Spleen (tissue), 11 donors: Measurements from ENCODE around the gene SLC6A18. TPM values are rescaled to one million over a fixed set of nuclear protein-coding genes. Genes with fewer than 3 reads are reported as not detected.
"Not testable (repeated sequence)": the region's sequence is repeated elsewhere in the genome, so short reads cannot be mapped to it uniquely, and the experiment has no call there.

Experiments
- DNase-seq: peaks from one replicate; pipeline ENCODE4 v3.0.0-alpha.2; 2020
- H3K27ac ChIP-seq, 8 donors: fragments of 200-600 bp; sonication (generic) in 7 of 8; 1 replicate in 4 of 8; 2 replicates in 4 of 8; pipeline versions ENCODE4 v1.5.0 to v1.8.0; 2016 to 2021; ENCODE audit warnings: inconsistent platforms in 4 of 8, mild to moderate bottlenecking in 4 of 8, moderate library complexity in 1 of 8
- H3K27me3 ChIP-seq, 7 donors: fragments of 200-600 bp; sonication (generic) in 6 of 7; replicated peaks in 1 of 7; 1 replicate in 4 of 7; 2 replicates in 3 of 7; pipeline versions ENCODE4 v1.5.0 to v1.8.0; 2016 to 2021; ENCODE audit warnings: inconsistent platforms in 3 of 7, mild to moderate bottlenecking in 1 of 7
- H3K36me3 ChIP-seq, 6 donors: fragments of 200-600 bp; sonication (generic) in 5 of 6; 1 replicate in 4 of 6; 2 replicates in 2 of 6; pipeline versions ENCODE4 v1.5.0 to v1.8.0; 2016 to 2021; ENCODE audit warnings: inconsistent platforms in 2 of 6
- H3K4me1 ChIP-seq, 6 donors: fragments of 200-600 bp; sonication (generic) in 5 of 6; 1 replicate in 3 of 6; 2 replicates in 3 of 6; pipeline versions ENCODE4 v1.5.0 to v1.8.0; 2016 to 2021; ENCODE audit warnings: inconsistent platforms in 3 of 6
- H3K4me3 ChIP-seq, 8 donors: fragments of 200-600 bp; sonication (generic) in 7 of 8; 1 replicate in 4 of 8; 2 replicates in 4 of 8; pipeline versions ENCODE4 v1.5.0 to v1.8.0; 2016 to 2021; ENCODE audit warnings: inconsistent platforms in 4 of 8, mild to moderate bottlenecking in 4 of 8, moderate library complexity in 2 of 8
- H3K9me3 ChIP-seq, 8 donors: fragments of 200-600 bp; sonication (generic) in 7 of 8; 1 replicate in 4 of 8; 2 replicates in 4 of 8; pipeline versions ENCODE4 v1.5.0 to v1.8.0; 2016 to 2021; ENCODE audit warnings: inconsistent platforms in 4 of 8
- POLR2A ChIP-seq, 3 donors: fragments of 450-650 bp; IDR thresholded peaks; one replicate each; pipeline ENCODE4 v1.5.1; 2017; ENCODE audit warnings: antibody characterized with exemption in 3 of 3, mild to moderate bottlenecking in 1 of 3
- POLR2AphosphoS5 ChIP-seq, 3 donors: sonication (generic); formaldehyde crosslinking; IDR thresholded peaks; one replicate each; pipeline ENCODE4 v1.5.1; 2017; ENCODE audit warnings: antibody characterized with exemption in 3 of 3
- WGBS, 5 donors: extraction: QIAGEN DNeasy Blood & Tissue Kit in 3 of 5; methylation state at CpG; one replicate each; pipeline versions ENCODE4 v1.1.5 to v1.1.7; 2013 to 2018; 5-methylcytosine and 5-hydroxymethylcytosine counted together
- intact Hi-C: fragments of 100-400 bp; cut with DNase I; formaldehyde crosslinking; loops from one replicate; pipeline ENCODE4 v1.15.0; 2023; ENCODE audit warnings: low total_unique reads
- polyA plus RNA-seq, 3 donors: library from polyadenylated mRNA; stranded (reverse); fragments of 200-250 nt; gene quantifications; one replicate each; pipeline ENCODE4 v1.2.1, GENCODE V29; 2013
- total RNA-seq, 7 donors: library from RNA; depleted of rRNA in 3 of 7; stranded (reverse); fragments of >200 nt in 3 of 7; fragmentation: NEBNext Ultra II Directional in 4 of 7; extraction: Animal tissue kit (Norgen Biotek cat#: 25700) in 4 of 7; gene quantifications; one replicate each; pipeline versions ENCODE4 v1.1.0 to v1.2.1, GENCODE V29; 2016 to 2021
- TF ChIP-seq, protein P1 (sequence below), 11 experiments: fragments of 200-600 bp in 7 of 11; fragments of 450-650 bp in 4 of 11; sonication (generic) in 4 of 11; IDR thresholded peaks in 8 of 11; conservative IDR thresholded peaks in 3 of 11; 1 replicate in 7 of 11; 2 replicates in 4 of 11; pipeline versions ENCODE4 v1.4.0 to v1.8.0; 2016 to 2021; ENCODE audit warnings: antibody characterized with exemption in 11 of 11, inconsistent platforms in 4 of 11, mild to moderate bottlenecking in 1 of 11
- donor health status: healthy with polysubstance abuse.
- donor health status: DM: no; HTN: no; CAD: no; lungs with moderate emphysema.
- donor health status: DM: no; HTN: no; CAD: no.
- donor health status: Bipolar disorder and iron deficiency.
- donor health status: healthy.
- donor health status: DM: no; HTN: no; CAD: no.
- donor health status: DM: yes; HTN: yes; CAD: no.

SLC6A18 gene
- total and polyA plus RNA-seq, 10 donors: not detected

DNA sequence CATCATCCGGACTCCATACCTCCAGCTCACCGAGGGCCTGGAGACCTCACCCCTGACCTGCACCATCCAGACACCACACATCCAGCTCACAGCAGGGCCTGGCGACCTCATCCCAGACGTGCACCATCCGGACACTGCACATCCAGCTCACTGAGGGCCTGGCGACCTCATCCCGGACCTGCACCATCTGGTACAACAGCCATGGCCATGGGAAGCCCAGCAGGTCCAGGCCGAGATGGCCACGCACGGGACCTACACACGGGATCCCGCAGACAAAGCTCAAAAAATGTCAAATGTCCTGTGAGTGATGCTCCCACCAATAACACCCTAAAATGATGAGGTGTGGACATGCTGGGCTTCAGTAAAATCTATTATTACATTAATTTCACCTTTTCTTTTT lies 60.0 kb downstream of the SLC6A18 start:
- Histone ChIP-seq H3K27ac (no peak overlapping the region), H3K4me1 (no peaks in the 10 kb centered on the region), H3K36me3 (no peaks in the 10 kb centered on the region), H3K4me3 (no peak overlapping the region), H3K27me3 (peaks cover 0 to 6% (median 0%) of the 10 kb centered on the region in 7 donors), H3K9me3 (peaks cover 0 to 13% (median 6%) of the 10 kb centered on the region in 8 donors)
- DNase-seq: peak; percentile 51
- no peak for TF ChIP-seq POLR2A (IDR thresholded peaks at IDR 0.05)
- TF ChIP-seq POLR2AphosphoS5 (IDR thresholded peaks at IDR 0.05): no peak
- TF ChIP-seq, protein P1, sequence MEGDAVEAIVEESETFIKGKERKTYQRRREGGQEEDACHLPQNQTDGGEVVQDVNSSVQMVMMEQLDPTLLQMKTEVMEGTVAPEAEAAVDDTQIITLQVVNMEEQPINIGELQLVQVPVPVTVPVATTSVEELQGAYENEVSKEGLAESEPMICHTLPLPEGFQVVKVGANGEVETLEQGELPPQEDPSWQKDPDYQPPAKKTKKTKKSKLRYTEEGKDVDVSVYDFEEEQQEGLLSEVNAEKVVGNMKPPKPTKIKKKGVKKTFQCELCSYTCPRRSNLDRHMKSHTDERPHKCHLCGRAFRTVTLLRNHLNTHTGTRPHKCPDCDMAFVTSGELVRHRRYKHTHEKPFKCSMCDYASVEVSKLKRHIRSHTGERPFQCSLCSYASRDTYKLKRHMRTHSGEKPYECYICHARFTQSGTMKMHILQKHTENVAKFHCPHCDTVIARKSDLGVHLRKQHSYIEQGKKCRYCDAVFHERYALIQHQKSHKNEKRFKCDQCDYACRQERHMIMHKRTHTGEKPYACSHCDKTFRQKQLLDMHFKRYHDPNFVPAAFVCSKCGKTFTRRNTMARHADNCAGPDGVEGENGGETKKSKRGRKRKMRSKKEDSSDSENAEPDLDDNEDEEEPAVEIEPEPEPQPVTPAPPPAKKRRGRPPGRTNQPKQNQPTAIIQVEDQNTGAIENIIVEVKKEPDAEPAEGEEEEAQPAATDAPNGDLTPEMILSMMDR (IDR thresholded peaks at IDR 0.05 in 8 of 11, conservative IDR thresholded peaks at IDR 0.05 in 3 of 11): no peak
- WGBS, 5 donors: 91 to 96% (median 94%) methylated on average over 10 to 12 of the region's 12 CpGs
- intact Hi-C loops: no loop called here

DNA sequence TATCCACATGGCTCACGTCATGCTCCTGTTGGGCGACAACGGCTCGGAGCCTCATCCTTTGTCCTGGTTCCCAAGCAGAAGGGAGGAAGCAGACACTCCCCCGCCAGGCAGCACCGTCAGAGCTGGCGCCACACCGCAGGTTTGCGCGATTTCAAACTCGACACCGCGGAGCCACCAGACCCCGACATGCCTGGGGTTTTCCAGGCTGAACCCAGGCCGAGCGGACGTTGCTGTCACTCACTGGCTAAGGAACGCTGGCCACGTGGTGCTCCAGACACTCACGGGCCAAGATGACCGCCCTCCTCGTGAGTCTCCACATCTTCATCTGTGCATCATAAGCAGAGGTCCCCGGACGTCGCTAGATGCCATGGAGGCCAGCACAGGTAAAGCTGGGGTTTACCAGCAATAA lies 60.7 kb downstream of the SLC6A18 start:
- no peak overlapping the region for H3K27ac ChIP-seq
- H3K27me3 ChIP-seq: peaks cover 0 to 9% (median 0%) of the 10 kb centered on the region in 7 donors
- TF ChIP-seq, protein P1 (IDR thresholded peaks at IDR 0.05 in 8 of 11, conservative IDR thresholded peaks at IDR 0.05 in 3 of 11): no peak
- TF ChIP-seq POLR2A (IDR thresholded peaks at IDR 0.05): no peak
- no peak for TF ChIP-seq POLR2AphosphoS5 (IDR thresholded peaks at IDR 0.05)
- peak; percentile 56 for DNase-seq
- H3K9me3 ChIP-seq: peaks cover 0 to 13% (median 6%) of the 10 kb centered on the region in 8 donors
- H3K4me3 ChIP-seq: no peak overlapping the region
- H3K4me1 ChIP-seq: no peaks in the 10 kb centered on the region
- intact Hi-C loops: no loop called here
- 90 to 97% (median 94%) methylated on average over 24 to 25 of the region's 25 CpGs for WGBS, 5 donors
- no peaks in the 10 kb centered on the region for H3K36me3 ChIP-seq

DNA sequence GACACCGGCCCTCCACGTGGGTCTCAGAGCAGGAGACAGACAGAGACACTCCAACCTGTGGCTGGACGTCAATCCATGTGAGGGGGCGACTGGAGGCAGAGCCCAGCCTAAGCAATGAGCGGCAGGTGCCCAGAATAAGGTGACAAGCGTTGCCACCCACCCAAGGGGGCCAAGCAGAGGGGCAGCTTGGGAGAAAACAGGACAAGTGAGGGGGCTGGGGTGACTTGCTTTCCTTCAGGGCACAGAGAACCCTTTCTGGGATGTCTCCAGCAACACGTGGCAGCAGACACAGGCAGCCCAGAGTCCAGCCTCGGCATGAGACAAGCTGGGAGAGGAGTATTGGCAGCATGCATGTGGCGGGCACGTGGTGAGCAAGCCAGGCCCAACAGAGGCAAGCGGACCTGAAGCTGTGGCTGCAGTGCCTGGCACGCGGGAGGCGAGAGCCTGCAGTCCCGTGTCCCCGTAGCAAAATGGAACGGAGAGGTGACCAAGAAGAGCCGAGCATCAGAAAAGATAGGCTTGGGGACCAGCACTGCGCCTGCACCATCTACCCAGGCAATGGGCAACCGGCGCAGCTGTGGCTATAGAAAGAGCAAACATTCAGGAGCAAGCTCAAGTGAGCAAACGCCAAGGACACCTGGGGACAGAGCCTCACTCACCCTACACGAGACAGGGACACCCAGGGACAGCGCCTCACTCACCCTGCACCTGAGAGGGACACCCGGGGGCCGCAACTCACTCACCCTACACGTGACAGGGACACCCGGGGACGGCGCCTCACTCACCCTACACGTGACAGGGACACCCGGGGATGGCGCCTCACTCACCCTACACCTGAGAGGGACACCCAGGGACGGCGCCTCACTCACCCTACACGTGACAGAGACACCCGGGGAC lies 63.5 kb downstream of the SLC6A18 start:
- peaks cover 0 to 13% (median 6%) of the 10 kb centered on the region in 8 donors for H3K9me3 ChIP-seq
- no peaks in the 10 kb centered on the region for H3K36me3 ChIP-seq
- no peak overlapping the region for H3K27ac ChIP-seq
- intact Hi-C loops: no loop called here
- H3K4me1 ChIP-seq: peaks cover 0 to 4% (median under 1%) of the 10 kb centered on the region in 6 donors
- H3K4me3 ChIP-seq: no peak overlapping the region
- TF ChIP-seq POLR2AphosphoS5 (IDR thresholded peaks at IDR 0.05) (no peak), POLR2A (IDR thresholded peaks at IDR 0.05) (no peak)
- DNase-seq: peak; percentile 71
- 90 to 98% (median 95%) methylated on average over 22 to 37 of the region's 37 CpGs for WGBS, 5 donors
- peaks cover 0 to 37% (median 14%) of the 10 kb centered on the region in 7 donors for H3K27me3 ChIP-seq

DNA sequence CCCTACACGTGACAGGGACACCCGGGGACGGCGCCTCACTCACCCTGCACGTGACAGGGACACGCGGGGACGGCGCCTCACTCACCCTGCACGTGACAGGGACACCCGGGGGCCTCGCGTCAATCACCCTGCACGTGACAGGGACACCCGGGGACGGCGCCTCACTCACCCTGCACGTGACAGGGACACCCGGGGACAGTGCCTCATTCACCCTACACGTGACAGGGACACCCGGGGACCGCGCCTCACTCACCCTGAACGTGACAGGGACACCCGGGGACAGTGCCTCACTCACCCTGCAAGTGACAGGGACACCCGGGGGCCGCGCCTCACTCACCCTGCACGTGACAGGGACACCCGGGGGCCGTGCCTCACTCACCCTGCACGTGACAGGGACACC lies 64.4 kb downstream of the SLC6A18 start:
- H3K4me3 ChIP-seq: not testable (repeated sequence)
- 90 to 98% (median 93%) methylated on average over 2 to 32 of the region's 32 CpGs for WGBS, 5 donors
- DNase-seq: peak; percentile 30

DNA sequence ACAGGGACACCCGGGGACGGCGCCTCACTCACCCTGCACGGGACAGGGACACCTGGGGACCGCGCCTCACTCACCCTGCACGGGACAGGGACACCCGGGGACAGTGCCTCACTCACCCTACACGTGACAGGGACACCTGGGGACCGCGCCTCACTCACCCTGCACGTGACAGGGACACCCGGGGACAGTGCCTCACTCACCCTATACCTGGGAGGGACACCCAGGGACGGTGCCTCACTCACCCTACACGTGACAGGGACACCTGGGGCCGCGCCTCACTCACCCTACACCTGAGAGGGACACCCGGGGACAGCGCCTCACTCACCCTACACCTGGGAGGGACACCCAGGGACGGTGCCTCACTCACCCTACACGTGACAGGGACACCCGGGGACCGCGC lies 65.8 kb downstream of the SLC6A18 start:
- peaks cover 0 to 60% (median 36%) of the 10 kb centered on the region in 7 donors for H3K27me3 ChIP-seq
- H3K36me3 ChIP-seq, H3K4me3 ChIP-seq, intact Hi-C loops, H3K27ac ChIP-seq: not testable (repeated sequence)
- H3K9me3 ChIP-seq: peaks cover 0 to 13% (median 6%) of the 10 kb centered on the region in 8 donors
- WGBS, 5 donors: 81 to 93% (median 84%) methylated on average over 3 to 24 of the region's 24 CpGs
- H3K4me1 ChIP-seq: peaks cover 0 to 23% (median 16%) of the 10 kb centered on the region in 6 donors
- DNase-seq: peak; percentile 31

More for the DNA sequence above, 64.4 kb downstream of the SLC6A18 start:
- Histone ChIP-seq H3K27me3 (peaks cover 0 to 46% (median 22%) of the 10 kb centered on the region in 7 donors), H3K9me3 (peaks cover 0 to 13% (median 6%) of the 10 kb centered on the region in 8 donors), H3K4me1 (peaks cover 0 to 13% (median 9%) of the 10 kb centered on the region in 6 donors)
- intact Hi-C loops, H3K36me3 ChIP-seq, H3K27ac ChIP-seq: not testable (repeated sequence)
